ENCODE measurements around the gene CAMK2A. TPM values are rescaled to one million over a fixed set of nuclear protein-coding genes. Genes with fewer than 3 reads are reported as not detected.

Gene CAMK2A
- polyA plus RNA-seq, 2 of the 4 experiments (the other 2 are of a cell fraction): 0.09 to 0.93 TPM

DNA sequence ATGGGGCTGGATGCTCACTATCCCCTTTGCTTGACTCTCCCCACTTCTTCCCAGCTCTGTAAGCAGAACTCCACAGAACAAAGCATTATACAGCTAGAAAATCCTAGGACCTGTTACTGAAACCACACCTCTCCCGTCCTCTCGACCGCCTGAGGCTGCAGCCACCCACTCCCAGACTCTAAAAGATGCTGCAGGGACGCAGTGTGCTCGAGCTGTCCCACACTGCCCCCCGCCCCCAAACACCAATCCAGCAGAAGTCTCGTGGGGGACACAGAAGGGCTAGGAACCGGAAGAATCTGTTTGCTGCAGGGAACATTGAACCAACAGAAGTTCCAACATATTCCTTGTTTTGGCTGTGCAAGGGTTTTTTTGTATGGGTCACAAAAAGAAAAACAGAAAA lies 7.6 kb downstream of the CAMK2A start:
- TF ChIP-seq, protein P1, sequence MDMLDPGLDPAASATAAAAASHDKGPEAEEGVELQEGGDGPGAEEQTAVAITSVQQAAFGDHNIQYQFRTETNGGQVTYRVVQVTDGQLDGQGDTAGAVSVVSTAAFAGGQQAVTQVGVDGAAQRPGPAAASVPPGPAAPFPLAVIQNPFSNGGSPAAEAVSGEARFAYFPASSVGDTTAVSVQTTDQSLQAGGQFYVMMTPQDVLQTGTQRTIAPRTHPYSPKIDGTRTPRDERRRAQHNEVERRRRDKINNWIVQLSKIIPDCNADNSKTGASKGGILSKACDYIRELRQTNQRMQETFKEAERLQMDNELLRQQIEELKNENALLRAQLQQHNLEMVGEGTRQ (IDR thresholded peaks at IDR 0.05): no peak
- TF ChIP-seq RCOR1 (IDR thresholded peaks at IDR 0.05; ENCODE audit: low read depth, low read length) (no peak), PHF8 (IDR thresholded peaks at IDR 0.05; ENCODE audit: borderline replicate concordance, low read depth) (no peak), FOSL2 (IDR thresholded peaks at IDR 0.05) (no peak), FOSL2 (CRISPR knock-in tag; IDR thresholded peaks at IDR 0.05) (no peak), ZNF302 (CRISPR knock-in tag; IDR thresholded peaks at IDR 0.05) (no peak), TFCP2L1 (CRISPR knock-in tag; IDR thresholded peaks at IDR 0.05) (no peak), RNF2 (IDR thresholded peaks at IDR 0.05; ENCODE audit: borderline replicate concordance, low read depth) (no peak), NPAS2 (CRISPR knock-in tag; IDR thresholded peaks at IDR 0.05; ENCODE audit: borderline replicate concordance) (no peak), EP300 (IDR thresholded peaks at IDR 0.05) (no peak)
- TF ChIP-seq, protein P2, sequence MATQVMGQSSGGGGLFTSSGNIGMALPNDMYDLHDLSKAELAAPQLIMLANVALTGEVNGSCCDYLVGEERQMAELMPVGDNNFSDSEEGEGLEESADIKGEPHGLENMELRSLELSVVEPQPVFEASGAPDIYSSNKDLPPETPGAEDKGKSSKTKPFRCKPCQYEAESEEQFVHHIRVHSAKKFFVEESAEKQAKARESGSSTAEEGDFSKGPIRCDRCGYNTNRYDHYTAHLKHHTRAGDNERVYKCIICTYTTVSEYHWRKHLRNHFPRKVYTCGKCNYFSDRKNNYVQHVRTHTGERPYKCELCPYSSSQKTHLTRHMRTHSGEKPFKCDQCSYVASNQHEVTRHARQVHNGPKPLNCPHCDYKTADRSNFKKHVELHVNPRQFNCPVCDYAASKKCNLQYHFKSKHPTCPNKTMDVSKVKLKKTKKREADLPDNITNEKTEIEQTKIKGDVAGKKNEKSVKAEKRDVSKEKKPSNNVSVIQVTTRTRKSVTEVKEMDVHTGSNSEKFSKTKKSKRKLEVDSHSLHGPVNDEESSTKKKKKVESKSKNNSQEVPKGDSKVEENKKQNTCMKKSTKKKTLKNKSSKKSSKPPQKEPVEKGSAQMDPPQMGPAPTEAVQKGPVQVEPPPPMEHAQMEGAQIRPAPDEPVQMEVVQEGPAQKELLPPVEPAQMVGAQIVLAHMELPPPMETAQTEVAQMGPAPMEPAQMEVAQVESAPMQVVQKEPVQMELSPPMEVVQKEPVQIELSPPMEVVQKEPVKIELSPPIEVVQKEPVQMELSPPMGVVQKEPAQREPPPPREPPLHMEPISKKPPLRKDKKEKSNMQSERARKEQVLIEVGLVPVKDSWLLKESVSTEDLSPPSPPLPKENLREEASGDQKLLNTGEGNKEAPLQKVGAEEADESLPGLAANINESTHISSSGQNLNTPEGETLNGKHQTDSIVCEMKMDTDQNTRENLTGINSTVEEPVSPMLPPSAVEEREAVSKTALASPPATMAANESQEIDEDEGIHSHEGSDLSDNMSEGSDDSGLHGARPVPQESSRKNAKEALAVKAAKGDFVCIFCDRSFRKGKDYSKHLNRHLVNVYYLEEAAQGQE (IDR thresholded peaks at IDR 0.05): no peak
- TF ChIP-seq, protein P3, sequence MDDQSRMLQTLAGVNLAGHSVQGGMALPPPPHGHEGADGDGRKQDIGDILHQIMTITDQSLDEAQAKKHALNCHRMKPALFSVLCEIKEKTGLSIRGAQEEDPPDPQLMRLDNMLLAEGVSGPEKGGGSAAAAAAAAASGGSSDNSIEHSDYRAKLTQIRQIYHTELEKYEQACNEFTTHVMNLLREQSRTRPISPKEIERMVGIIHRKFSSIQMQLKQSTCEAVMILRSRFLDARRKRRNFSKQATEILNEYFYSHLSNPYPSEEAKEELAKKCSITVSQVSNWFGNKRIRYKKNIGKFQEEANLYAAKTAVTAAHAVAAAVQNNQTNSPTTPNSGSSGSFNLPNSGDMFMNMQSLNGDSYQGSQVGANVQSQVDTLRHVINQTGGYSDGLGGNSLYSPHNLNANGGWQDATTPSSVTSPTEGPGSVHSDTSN (IDR thresholded peaks at IDR 0.05): no peak
- H3K4me2 ChIP-seq: no peak overlapping the region
- H3K9me3 ChIP-seq: no peaks in the 10 kb centered on the region
- WGBS (ENCODE audit: missing lambda C conversion rate): 75% methylated on average over 8 of the region's 8 CpGs
- H3K4me1 ChIP-seq: peaks cover 8% of the 10 kb centered on the region; the same call in 1 of the 3 replicates
- H3K27ac ChIP-seq: no peak overlapping the region
- DNase-seq (ENCODE audit: low read depth in 1 of 2, low spot score in 1 of 2) (no peak), FAIRE-seq (no peak), ATAC-seq (no peak)
- no peak overlapping the region for H3K4me3 ChIP-seq
- ChIA-PET CTCF (interaction anchor here (0.7 kb wide), 1 partner anchor 10 kb away, joined by 3 read pairs; no protein-coding TSS in a partner anchor), POLR2A (no interaction called here)

DNA sequence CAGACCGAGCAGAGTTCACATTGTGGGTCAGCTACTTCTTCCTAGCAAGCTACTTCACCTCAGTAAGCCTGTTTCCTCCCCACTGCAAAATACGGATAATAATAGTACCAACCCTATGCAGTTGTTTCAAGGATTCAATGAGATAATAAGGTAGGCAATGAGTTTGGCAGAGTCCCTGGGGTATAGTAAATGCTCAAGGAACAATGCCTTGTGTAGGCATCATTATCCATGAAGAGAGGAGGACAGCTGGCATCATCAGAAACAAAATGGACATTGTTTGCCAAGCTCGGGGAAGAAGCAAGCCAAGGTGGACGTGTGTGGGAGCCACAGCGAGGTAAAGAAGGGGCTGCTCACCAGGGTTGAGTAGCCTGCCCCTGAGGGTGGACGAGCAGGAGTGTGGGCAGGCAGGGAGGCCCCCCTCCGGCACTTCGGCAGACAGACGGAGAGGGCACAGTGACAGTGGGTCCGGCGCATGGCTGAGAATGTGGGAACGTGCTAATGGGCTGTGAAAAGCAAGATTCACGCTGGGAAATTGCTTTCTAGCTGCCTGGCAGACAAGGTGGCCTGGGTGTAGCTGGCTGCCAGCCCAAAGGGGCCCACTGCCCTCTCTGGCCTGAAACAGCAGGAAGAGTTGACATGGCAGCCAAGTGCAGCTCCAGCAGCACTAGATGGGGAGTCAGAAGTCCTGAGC lies 10.1 kb downstream of the CAMK2A start:
- H3K9me3 ChIP-seq: no peaks in the 10 kb centered on the region
- CTCF ChIA-PET: interaction anchor here (1.2 kb wide), 1 partner anchor 23 kb away, joined by 4 read pairs; the partner anchor contains the start of gene ARSI
- H3K27ac ChIP-seq: 0 out of 6 replicates have a peak overlapping the region, but pooled peaks of 1 of the 2 experiments have one; percentile 12
- no peak for FAIRE-seq
- no peak overlapping the region for H3K4me3 ChIP-seq
- 87% methylated on average over 13 of the region's 13 CpGs for WGBS (ENCODE audit: missing lambda C conversion rate)
- H3K4me2 ChIP-seq: no peak overlapping the region
- TF ChIP-seq MAZ (IDR thresholded peaks at IDR 0.05; ENCODE audit: borderline replicate concordance, low read depth, low read length) (no peak), POLR2A (IDR thresholded peaks at IDR 0.05; ENCODE audit: low read length) (no peak), TFCP2L1 (CRISPR knock-in tag; IDR thresholded peaks at IDR 0.05) (no peak)
- ATAC-seq: no peak
- DNase-seq (ENCODE audit: low read depth in 1 of 2, low spot score in 1 of 2): no peak
- POLR2A ChIA-PET: no interaction called here
- 0 out of 3 replicates have a peak, but pooled peaks cover 4% of the 10 kb centered on the region for H3K4me1 ChIP-seq

DNA sequence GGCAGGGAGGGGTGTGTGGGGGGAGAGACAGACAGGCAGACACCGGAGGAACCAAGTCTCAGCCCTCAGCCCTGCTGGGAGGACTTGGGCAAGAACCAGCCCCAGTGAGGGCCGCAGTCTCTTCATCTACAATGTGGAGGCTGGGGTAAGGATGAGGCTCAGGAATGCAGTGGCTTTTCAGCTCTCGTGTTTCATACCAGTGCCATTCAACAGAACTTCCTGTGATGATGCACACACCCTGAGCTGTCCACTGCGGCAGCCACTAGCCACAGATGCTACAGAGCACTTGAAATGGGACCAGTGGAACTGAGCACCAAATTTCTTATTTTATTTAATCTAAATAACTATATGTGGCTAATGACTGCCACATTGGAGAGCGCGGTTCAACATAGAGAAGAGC lies 10.7 kb downstream of the CAMK2A start:
- CTCF ChIA-PET: interaction anchor here (0.5 to 1.2 kb wide), 3 partner anchors 24 to 564 kb away, joined by 3 to 4 read pairs (median 3); partner anchors contain the start of gene ARSI

More for the DNA sequence above, 10.7 kb downstream of the CAMK2A start:
- peak in 1 of 2 experiments; percentile 27; a peak in 1 of 6 replicates for ATAC-seq
- POLR2A ChIA-PET: no interaction called here
- TF ChIP-seq, protein P4, sequence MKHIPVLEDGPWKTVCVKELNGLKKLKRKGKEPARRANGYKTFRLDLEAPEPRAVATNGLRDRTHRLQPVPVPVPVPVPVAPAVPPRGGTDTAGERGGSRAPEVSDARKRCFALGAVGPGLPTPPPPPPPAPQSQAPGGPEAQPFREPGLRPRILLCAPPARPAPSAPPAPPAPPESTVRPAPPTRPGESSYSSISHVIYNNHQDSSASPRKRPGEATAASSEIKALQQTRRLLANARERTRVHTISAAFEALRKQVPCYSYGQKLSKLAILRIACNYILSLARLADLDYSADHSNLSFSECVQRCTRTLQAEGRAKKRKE (CRISPR knock-in tag; IDR thresholded peaks at IDR 0.05; ENCODE audit: low read depth): no peak
- no peak for TF ChIP-seq NPAS2 (CRISPR knock-in tag; IDR thresholded peaks at IDR 0.05; ENCODE audit: borderline replicate concordance)
- no peak for TF ChIP-seq RFX5 (IDR thresholded peaks at IDR 0.05)
- TF ChIP-seq BHLHE40 (IDR thresholded peaks at IDR 0.05; ENCODE audit: low read depth, low read length): no peak
- TF ChIP-seq RARB (CRISPR knock-in tag; IDR thresholded peaks at IDR 0.05): no peak
- 81% methylated on average over 6 of the region's 6 CpGs for WGBS (ENCODE audit: missing lambda C conversion rate)
- FAIRE-seq: no peak
- no peak overlapping the region for H3K4me3 ChIP-seq
- no peaks in the 10 kb centered on the region for H3K9me3 ChIP-seq
- no peak for DNase-seq (ENCODE audit: low read depth in 1 of 2, low spot score in 1 of 2)
- 0 out of 3 replicates have a peak, but pooled peaks cover 4% of the 10 kb centered on the region for H3K4me1 ChIP-seq
- H3K4me2 ChIP-seq: no peak overlapping the region
- H3K27ac ChIP-seq: peak overlapping the region in 1 of 2 experiments; percentile 56; a peak in 2 of 6 replicates

Data from A549 (cell line).